Keratinocyte (primary cell): ENCODE measurements around the gene LFNG.

Experiments
- CTCF ChIP-seq, 3 experiments: IDR thresholded peaks in 1 of 3; conservative IDR thresholded peaks in 1 of 3; optimal IDR thresholded peaks in 1 of 3; 2 replicates in 2 of 3; 3 replicates in 1 of 3; pipeline versions ENCODE3 to v1.5.1; 2011; ENCODE audit warnings: low read length in 3 of 3, mild to moderate bottlenecking in 3 of 3, moderate library complexity in 2 of 3, control low read depth in 1 of 3, inconsistent platforms in 1 of 3; ENCODE audit not compliant: insufficient read depth in 2 of 3; ENCODE audit errors: extremely low read depth in 1 of 3
- EZH2 ChIP-seq: IDR thresholded peaks from one replicate; pipeline ENCODE4 v1.6.1; 2012; ENCODE audit warnings: inconsistent platforms, mild to moderate bottlenecking, low read length, moderate library complexity

GRCh38 chr7:2514473-2515423 is 4.8 kb upstream of the LFNG start:
- TF ChIP-seq CTCF (optimal IDR thresholded peaks at IDR 0.05 in 1 of 3, IDR thresholded peaks at IDR 0.05 in 1 of 3, conservative IDR thresholded peaks at IDR 0.05 in 1 of 3; ENCODE audit: extremely low read depth in 1 of 3, insufficient read depth in 2 of 3, low read length in 3 of 3) (no peak), EZH2 (no peak)
